Gastroesophageal sphincter (tissue), 3 donors: ENCODE results near the gene TTC7B.

Experiments used
- POLR2A ChIP-seq, 2 donors: fragments of 450-650 bp; IDR thresholded peaks; one replicate each; pipeline ENCODE4 v1.6.1; 2017; ENCODE audit warnings: antibody characterized with exemption in 2 of 2, mild to moderate bottlenecking in 2 of 2, moderate library complexity in 1 of 2
- POLR2AphosphoS5 ChIP-seq: sonication (generic); formaldehyde crosslinking; IDR thresholded peaks from one replicate; pipeline ENCODE4 v1.6.1; 2017; ENCODE audit warnings: antibody characterized with exemption
- TF ChIP-seq, protein P1 (sequence below), 4 experiments: fragments of 200-600 bp in 2 of 4; fragments of 450-650 bp in 2 of 4; sonication (generic) in 1 of 4; IDR thresholded peaks; one replicate each; pipeline ENCODE4 v1.5.1; 2017 to 2019; ENCODE audit warnings: antibody characterized with exemption in 4 of 4, mild to moderate bottlenecking in 2 of 4, moderate library complexity in 2 of 4

- TF ChIP-seq, protein P1, sequence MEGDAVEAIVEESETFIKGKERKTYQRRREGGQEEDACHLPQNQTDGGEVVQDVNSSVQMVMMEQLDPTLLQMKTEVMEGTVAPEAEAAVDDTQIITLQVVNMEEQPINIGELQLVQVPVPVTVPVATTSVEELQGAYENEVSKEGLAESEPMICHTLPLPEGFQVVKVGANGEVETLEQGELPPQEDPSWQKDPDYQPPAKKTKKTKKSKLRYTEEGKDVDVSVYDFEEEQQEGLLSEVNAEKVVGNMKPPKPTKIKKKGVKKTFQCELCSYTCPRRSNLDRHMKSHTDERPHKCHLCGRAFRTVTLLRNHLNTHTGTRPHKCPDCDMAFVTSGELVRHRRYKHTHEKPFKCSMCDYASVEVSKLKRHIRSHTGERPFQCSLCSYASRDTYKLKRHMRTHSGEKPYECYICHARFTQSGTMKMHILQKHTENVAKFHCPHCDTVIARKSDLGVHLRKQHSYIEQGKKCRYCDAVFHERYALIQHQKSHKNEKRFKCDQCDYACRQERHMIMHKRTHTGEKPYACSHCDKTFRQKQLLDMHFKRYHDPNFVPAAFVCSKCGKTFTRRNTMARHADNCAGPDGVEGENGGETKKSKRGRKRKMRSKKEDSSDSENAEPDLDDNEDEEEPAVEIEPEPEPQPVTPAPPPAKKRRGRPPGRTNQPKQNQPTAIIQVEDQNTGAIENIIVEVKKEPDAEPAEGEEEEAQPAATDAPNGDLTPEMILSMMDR (IDR thresholded peaks at IDR 0.05): no peak
- TF ChIP-seq POLR2AphosphoS5 (no peak), POLR2A (IDR thresholded peaks at IDR 0.05) (no peak)
These were observed 245.8 kb downstream of the TTC7B start for GRCh38 chr14:90570461-90570860.
